ENCODE data around the gene VCP.
"Not testable (repeated sequence)": the region's sequence is repeated elsewhere in the genome, so short reads cannot be mapped to it uniquely, and the experiment has no call there.

VCP gene

DNA sequence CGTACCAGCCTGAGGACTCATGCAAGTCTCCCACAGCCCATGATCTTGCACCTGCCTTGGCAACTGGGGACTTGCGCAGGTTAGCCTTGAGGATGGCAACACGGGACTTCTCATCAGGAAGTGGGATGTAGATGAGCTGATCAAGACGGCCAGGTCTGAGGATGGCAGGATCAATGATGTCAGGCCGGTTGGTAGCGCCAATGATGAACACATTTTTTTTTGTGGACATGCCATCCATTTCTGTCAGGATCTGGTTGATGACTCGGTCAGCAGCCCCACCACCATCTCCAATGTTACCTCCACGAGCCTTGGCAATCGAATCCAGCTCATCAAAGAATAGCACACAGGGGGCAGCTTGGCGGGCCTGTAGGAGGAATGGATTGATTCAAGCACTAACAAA, 13.0 kb downstream of the VCP start:
- no peak for DNase-seq

DNA sequence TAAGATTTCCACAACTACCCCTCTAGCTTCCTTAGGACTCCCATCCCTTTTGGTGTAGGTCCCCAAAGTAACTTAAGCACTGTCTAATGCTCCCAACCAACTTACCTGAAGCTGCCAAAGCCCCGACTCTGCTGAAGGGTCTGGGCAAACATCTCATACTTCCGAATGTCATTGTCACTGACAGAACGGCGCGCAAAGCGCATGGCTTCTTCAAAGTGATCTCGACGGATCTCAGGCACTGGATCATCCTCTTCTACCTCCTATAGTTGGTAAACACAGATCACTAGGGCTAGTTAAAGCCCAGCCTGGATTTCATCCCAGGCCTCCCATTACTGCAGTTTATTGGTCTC, 15.2 kb downstream of the VCP start:
- no peak for DNase-seq

DNA sequence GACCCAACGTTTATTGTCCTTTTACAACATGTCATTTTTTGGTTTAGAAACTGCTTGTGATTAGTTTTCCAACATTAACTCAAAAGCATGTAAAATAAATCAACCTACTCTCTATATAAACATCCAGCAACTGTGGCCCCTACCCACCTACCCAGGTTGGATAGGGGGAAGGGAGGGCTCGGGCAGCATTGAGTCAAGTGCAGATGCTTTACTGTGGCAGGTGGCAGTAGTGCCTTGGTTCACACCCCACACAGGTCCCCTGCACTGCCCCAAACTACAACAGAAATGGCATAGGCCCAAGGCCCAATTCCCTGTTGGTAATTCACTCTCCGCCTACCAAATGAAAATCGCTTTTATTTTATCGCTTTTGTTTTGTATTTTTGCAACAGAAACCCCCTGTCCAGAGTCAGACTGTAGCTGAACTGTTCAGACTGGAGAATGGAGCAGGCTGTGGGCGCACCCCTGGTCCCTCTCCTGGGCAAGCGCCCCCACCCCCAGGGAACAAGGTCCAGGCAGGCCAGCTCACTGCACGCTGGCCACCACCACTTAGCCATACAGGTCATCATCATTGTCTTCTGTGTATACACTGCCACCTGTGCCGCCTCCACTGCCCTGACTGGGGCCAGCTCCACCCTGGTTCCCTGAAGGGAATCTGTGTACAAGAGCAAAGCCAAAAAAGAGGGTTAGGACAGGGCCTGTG, 15.7 kb downstream of the VCP start:
- DNase-seq, result no peak

DNA sequence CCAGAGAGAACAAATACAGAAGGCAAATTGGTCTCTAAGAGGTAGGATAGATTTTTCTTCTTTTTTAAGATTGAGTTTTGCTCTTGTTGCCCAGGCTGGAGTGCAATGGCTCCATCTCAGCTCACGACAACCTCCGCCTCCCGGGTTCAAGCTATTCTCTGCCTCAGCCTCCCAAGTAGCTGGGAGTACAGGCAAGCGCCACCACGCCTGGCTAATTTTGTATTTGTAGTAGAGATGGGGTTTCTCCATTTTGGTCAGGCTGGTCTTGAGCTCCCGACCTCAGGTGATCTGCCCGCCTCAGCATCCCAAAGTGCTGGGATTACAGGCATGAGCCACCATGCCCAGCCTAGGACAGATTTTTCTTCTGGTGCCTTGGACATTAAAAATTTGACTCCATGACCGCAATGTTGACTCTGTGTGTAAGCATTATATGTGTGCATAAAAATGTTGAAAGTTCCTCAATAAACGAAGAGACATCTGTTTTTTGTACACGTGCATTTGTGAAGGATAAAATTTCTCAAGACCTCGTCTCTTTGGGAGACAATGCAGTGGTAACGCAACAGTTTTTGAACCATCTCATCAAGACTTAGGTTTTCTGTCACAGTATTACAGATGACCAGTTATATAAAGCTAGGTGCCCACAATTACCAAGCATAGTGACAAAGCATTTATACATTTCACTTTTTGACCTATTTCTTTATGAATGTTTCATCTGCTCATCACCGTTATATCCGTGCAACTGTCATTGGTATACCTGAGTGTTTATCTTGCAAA, 17.4 kb downstream of the VCP start:
- no peak for DNase-seq

DNA sequence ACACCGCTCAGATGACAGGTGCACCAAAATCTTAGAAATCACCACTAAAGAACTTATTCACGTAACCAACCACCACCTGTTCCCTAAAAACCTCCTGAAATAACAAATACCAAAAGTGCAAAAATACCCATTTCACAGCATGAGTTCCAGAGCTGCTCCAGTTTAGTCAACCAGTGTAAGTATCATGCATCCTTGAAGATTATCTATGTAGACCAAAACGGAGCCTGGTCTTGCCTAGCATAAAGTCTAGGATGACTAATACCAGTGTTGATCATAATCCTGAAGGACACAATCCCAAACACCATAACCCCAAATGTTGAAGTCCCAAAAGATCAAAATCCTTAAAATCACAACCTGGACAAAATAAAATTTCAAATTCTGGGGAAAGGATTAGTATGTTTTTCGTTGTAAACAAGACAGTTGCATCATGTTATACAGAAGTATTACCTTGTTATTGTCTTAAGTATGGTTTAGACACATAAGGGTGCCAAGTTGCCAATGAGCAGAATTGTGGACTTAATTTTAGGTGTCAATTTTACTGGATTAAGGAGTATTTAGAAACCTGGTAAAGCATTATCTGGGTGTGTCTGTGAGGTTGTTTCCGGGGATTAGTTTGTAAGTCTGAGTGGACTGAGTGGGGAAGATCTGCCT, 18.1 kb downstream of the VCP start:
- DNase-seq, result no peak

- peak; percentile 63 to 69 for DNase-seq
Measured at GRCh38 chr9:35051069-35051967, 21.1 kb downstream of the VCP start.

DNA sequence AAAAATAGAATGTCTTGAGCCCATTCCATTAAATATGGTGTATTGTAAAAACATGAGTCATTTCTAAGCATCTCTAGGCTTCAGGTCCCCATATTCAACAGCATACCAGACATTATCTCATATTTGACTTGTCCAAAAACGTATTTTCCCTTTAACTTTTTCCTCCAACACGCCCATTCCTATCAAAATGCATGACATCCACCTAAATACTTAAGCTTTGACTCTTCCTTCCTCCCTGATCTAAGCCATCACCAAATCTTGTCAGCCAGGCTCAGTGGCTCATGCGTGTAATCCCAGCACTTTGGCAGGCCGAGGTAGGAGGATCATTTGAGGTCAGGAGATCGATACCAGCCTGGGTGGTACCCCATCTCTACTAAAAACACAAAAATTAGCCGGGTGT, 23.9 kb downstream of the VCP start:
- no peak for DNase-seq

- DNase-seq, result no peak
Measured at GRCh38 chr9:35044071-35044470, 28.4 kb downstream of the VCP start.

- DNase-seq, result no peak
Measured at GRCh38 chr9:35042891-35043545, 29.4 kb downstream of the VCP start.

DNA sequence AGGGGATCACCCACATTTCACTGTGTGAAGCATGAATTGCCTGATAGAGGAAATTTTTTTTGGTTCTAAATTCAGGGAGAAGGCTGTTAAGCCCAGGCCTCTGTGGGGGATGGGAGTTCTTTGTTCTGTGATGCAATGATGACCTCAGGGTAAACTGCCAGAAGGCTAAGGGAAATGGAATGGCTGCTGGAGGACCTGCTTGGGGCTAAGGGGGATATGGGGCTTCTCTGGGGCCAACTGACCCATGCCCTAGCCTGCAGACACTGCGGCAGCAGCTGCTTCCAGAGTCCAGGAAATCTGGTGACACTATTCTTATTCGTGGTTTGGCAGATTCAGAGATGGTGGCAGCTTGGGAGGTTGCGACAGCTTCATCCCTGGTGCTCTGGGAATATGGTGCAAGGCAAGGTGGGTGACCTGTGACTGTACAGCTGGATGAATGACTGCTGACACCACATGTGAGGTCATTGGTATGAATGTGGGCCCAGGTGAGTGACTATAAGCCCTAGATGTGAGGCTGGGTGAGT, 30.3 kb downstream of the VCP start:
- DNase-seq, result no peak

GRCh38 chr9:35035851-35036701, 36.3 kb downstream of the VCP start:
- peak; percentile 52 to 62 for DNase-seq

DNA sequence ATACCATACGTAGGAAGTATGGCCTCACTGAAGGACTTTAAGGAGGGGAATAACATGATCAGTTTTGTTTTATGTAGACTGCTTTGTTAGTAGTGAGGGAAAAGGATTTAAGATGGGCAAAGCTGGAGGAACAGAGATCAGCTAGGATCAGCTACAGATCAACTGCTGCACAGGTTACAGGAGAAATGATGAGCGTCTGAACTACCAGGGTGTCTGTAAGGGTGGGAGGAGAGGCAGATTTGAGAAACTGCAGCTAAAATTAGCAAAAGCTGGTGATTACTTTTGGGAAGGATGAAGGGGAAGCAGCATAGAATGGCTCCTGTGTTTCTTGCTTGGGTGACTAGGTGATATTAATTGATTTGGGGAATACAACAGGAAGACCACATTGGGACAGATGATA, 39.3 kb downstream of the VCP start:
- no peak for DNase-seq

GRCh38 chr9:35029852-35030251, 42.6 kb downstream of the VCP start:
- no peak for DNase-seq

- DNase-seq, result no peak
Measured at GRCh38 chr9:35029241-35029640, 43.2 kb downstream of the VCP start.

- DNase-seq, result no peak
Measured at GRCh38 chr9:35028341-35028740, 44.1 kb downstream of the VCP start.

GRCh38 chr9:35027860-35028259, 44.6 kb downstream of the VCP start:
- no peak for DNase-seq

DNA sequence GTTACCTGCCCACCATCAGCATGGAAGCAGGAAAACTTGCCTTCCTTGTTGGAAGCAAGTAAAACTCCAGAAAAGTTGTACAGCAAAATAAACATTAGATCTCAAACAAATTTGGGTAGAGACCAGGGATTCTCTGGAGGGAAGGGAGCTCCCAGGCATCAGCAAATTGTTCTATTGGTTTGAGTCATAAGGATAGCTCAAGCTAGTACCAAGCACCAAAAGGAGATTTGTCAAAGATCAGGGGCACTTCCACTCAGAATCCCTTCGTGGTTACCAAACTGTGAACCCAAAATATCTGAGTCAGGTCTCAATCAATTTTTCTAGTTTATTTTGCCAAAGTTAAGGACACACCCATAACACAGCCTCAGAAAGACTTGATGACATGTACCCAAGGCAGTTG, 45.1 kb downstream of the VCP start:
- no peak for DNase-seq

DNA sequence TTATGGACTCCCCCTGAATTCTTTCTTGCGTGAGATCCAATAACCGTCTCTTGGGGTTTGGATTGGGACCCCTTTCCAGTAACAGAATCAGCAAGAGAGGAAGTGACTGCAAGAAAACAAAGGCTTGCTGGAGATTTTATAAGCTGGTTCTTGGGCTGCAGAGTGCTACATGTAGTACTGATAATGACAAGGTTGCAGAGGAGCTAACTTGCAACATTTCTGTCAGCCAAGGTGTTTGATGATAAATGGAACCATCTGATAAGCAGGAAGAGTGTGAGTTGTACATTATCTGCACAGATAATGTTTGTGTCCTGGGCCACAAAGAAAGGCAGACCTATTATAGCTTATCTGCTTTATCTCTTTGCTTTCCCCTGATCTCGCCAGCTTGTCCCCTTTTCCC, 45.8 kb downstream of the VCP start:
- no peak for DNase-seq

DNA sequence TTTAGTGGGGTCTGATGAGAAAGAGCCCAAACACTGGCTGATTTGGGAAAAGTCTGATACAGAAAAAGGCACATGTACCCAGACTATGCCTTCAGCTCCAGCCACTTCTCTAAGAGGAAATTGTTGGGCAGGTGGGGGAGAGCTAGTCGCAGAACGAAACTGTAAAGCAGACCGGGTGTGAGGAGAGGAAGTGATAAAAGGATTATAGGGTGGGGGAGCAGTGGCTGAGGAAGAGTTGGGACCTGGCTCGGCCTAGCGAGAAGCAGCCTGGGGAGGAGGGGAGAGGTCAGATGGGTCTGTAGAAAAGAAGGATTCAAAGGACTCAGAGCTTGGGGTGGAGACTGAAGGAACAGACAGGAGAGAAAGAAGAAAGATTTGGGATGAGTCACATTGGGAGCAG, 49.0 kb downstream of the VCP start:
- DNase-seq, result not testable (repeated sequence)

DNA sequence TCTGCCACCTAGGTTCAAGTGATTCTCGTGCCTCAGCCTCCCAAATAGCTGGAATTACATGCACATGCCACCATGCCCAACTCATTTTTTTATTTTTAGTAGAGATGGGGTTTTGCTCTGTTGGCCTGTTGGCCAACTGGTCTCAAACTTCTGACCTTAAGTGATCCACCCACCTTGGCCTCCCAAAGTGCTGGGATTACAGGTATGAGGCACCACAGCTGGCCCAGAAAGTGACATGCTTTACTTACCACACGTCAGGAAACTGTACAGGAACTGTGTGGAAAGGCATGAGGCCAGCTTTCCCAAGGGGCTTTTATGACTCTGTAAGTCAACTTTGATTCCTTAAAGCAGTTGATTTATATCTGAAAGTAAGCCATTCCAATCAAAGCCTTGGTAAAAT, 57.9 kb downstream of the VCP start:
- no peak for DNase-seq

GRCh38 chr9:35010351-35010958, 62.0 kb downstream of the VCP start:
- no peak for DNase-seq

Measured in activated T-cell treated with anti-CD3 and anti-CD28 coated beads, Interleukin-2, amount 50 U/mL, for 48 hours (primary cell).